HepG2 (cell line): ENCODE data around the gene CPZ. TPM values are rescaled to one million over a fixed set of nuclear protein-coding genes. Genes with fewer than 3 reads are reported as not detected.

Experiments
- ATAC-seq: fragments of 200-7000 bp; cut with Tn5 transposase; 3 replicates; pipeline ENCODE4 v1.9.1; 2020; ENCODE audit warnings: mild to moderate bottlenecking, moderate library complexity
- BruUV-seq: library from RNA; stranded (reverse); fragments of 400-500 nt; replicated peaks from 2 replicates; lab custom pipeline; 2021; lab: Mats Ljungman, UMichigan
- CTCF ChIA-PET: fragments of 300-600 bp; formaldehyde crosslinking; extraction: SDS; loops from one replicate; lab custom pipeline; 2021; ENCODE audit warnings: low total read pairs, inconsistent platforms, low intra/inter-chr PET ratio; lab: Yijun Ruan, JAX
- POLR2A ChIA-PET: fragments of 350-600 bp; sonication (Branson Sonifier 250); formaldehyde crosslinking; loops from one replicate; lab custom pipeline; 2020; ENCODE audit warnings: antibody characterized with exemption, inconsistent platforms; lab: Yijun Ruan, JAX
- DNase-seq: peaks from one replicate; pipeline ENCODE4 v3.0.0-alpha.2; 2015; ENCODE audit warnings: low spot score
- FAIRE-seq: peaks from 3 replicates; lab custom pipeline; 2011; peaks lifted over from hg19 to GRCh38; lab: Jason Lieb, UNC
- H2AFZ ChIP-seq: one replicate; pipeline ENCODE4 v1.6.1; 2011; ENCODE audit warnings: low read length, inconsistent platforms
- H3K27ac ChIP-seq: fragments of 300-600 bp; 3 replicates; pipeline ENCODE4 v1.8.0; 2011; ENCODE audit warnings: mixed run types, mild to moderate bottlenecking, mixed read lengths, low read length, inconsistent platforms; ENCODE audit not compliant: insufficient read depth; ENCODE audit errors: extremely low read length
- H3K27me3 ChIP-seq, 2 experiments: fragments of 200-600 bp in 1 of 2; 2 replicates in 1 of 2; 3 replicates in 1 of 2; pipeline versions ENCODE4 v1.6.0 to v1.8.0; 2011; ENCODE audit warnings: low read length in 2 of 2, mild to moderate bottlenecking in 2 of 2, moderate library complexity in 2 of 2, inconsistent platforms in 1 of 2; ENCODE audit not compliant: insufficient read depth in 2 of 2, control insufficient read depth in 1 of 2
- H3K36me3 ChIP-seq, 2 experiments: fragments of 200-600 bp in 1 of 2; replicated peaks in 1 of 2; 2 replicates in 1 of 2; 3 replicates in 1 of 2; pipeline versions ENCODE4 v1.5.1 to v1.8.0; 2011; ENCODE audit warnings: low read length in 2 of 2, inconsistent platforms in 1 of 2; ENCODE audit not compliant: insufficient read depth in 2 of 2, control insufficient read depth in 1 of 2
- H3K4me1 ChIP-seq: 2 replicates; pipeline ENCODE4 v1.5.1; 2012; ENCODE audit warnings: low read length, inconsistent platforms; ENCODE audit not compliant: insufficient read depth
- H3K4me2 ChIP-seq: 2 replicates; pipeline ENCODE4 v1.6.0; 2011; ENCODE audit warnings: low read depth, low read length, inconsistent platforms
- H3K4me3 ChIP-seq, 3 experiments: fragments of 200-600 bp in 1 of 3; sonication (generic), shearing (Covaris generic) in 1 of 3; replicated peaks in 1 of 3; 2 replicates each; pipeline ENCODE4 v1.5.1; 2011 to 2016; ENCODE audit warnings: low read length in 3 of 3, inconsistent platforms in 2 of 3, low read depth in 2 of 3, mild to moderate bottlenecking in 2 of 3, control low read depth in 1 of 3, mixed read lengths in 1 of 3; ENCODE audit not compliant: insufficient read depth in 1 of 3
- H3K79me2 ChIP-seq: one replicate; pipeline ENCODE4 v1.6.1; 2011; ENCODE audit warnings: low read length, inconsistent platforms; ENCODE audit not compliant: insufficient read depth
- H3K9ac ChIP-seq: 2 replicates; pipeline ENCODE4 v1.6.0; 2011; ENCODE audit warnings: mild to moderate bottlenecking, low read depth, low read length, inconsistent platforms; ENCODE audit not compliant: insufficient read depth
- H3K9me3 ChIP-seq: 2 replicates; pipeline ENCODE4 v1.5.1; 2012; ENCODE audit warnings: mild to moderate bottlenecking, low read length
- H4K20me1 ChIP-seq: 2 replicates; pipeline ENCODE4 v1.6.0; 2011; ENCODE audit warnings: inconsistent platforms, mild to moderate bottlenecking, low read length, moderate library complexity; ENCODE audit not compliant: insufficient read depth
- CBX2 ChIP-seq, 2 experiments: fragments of 200-600 bp in 1 of 2; sonication (generic); formaldehyde crosslinking in 1 of 2; IDR thresholded peaks; 2 replicates each; pipeline versions ENCODE4 v1.7.0 to v1.8.1; 2018 to 2022; ENCODE audit warnings: low read depth in 2 of 2, low read length in 1 of 2, mild to moderate bottlenecking in 1 of 2, missing genetic modification reagents in 1 of 2
- CEBPB ChIP-seq: IDR thresholded peaks from 2 replicates; pipeline ENCODE4 v1.6.1; 2011; ENCODE audit warnings: low read depth, low read length, improper control_type of control experiment, borderline replicate concordance
- MED13 ChIP-seq: sonication (generic); formaldehyde crosslinking; IDR thresholded peaks from 2 replicates; pipeline ENCODE4 v1.5.0; 2020; ENCODE audit warnings: missing genetic modification reagents
- MED8 ChIP-seq: sonication (generic); formaldehyde crosslinking; IDR thresholded peaks from 2 replicates; pipeline ENCODE4 v1.8.1; 2023; ENCODE audit warnings: mild to moderate bottlenecking, missing genetic modification reagents; ENCODE audit not compliant: insufficient replicate concordance
- NFKBIZ ChIP-seq: IDR thresholded peaks from 2 replicates; pipeline ENCODE4 v1.6.1; 2018; ENCODE audit warnings: missing genetic modification reagents, missing compliant biosample characterization
- PHF20 ChIP-seq: sonication (generic); formaldehyde crosslinking; IDR thresholded peaks from 2 replicates; pipeline ENCODE4 v1.5.0; 2020; ENCODE audit warnings: mild to moderate bottlenecking, missing genetic modification reagents
- SP5 ChIP-seq: IDR thresholded peaks from 2 replicates; pipeline ENCODE4 v1.6.1; 2016; ENCODE audit warnings: low read depth, borderline replicate concordance
- ZNF512B ChIP-seq: sonication (generic); formaldehyde crosslinking; IDR thresholded peaks from 2 replicates; pipeline ENCODE4 v1.5.1; 2020; ENCODE audit warnings: missing genetic modification reagents, mild to moderate bottlenecking, borderline replicate concordance
- ZNF652 ChIP-seq: IDR thresholded peaks from 2 replicates; pipeline ENCODE4 v1.6.1; 2016; ENCODE audit warnings: low read depth, borderline replicate concordance
- ZNF773 ChIP-seq: sonication (generic); formaldehyde crosslinking; IDR thresholded peaks from 2 replicates; pipeline ENCODE4 v1.4.0; 2020; ENCODE audit warnings: missing genetic modification reagents, borderline replicate concordance
- ZNF839 ChIP-seq: sonication (generic); formaldehyde crosslinking; IDR thresholded peaks from 2 replicates; pipeline ENCODE4 v1.4.0; 2020; ENCODE audit warnings: missing genetic modification reagents, mild to moderate bottlenecking, borderline replicate concordance
- ZNF850 ChIP-seq: sonication (generic); formaldehyde crosslinking; conservative IDR thresholded peaks from 2 replicates; pipeline ENCODE4 v1.9.0; 2021; ENCODE audit warnings: mild to moderate bottlenecking, missing genetic modification reagents
- WGBS: methylation state at CpG from one replicate; pipeline ENCODE4 v1.1.6; 2017; ENCODE audit warnings: low lambda C conversion rate; 5-methylcytosine and 5-hydroxymethylcytosine counted together
- in situ Hi-C: cut with HindIII; loops from 2 replicates; pipeline ENCODE4 v1.10.0; 2017; ENCODE audit warnings: low pct_unique_long_range_greater_than_20kb; ENCODE audit not compliant: extremely low pct_ligation_motif_present
- intact Hi-C: fragments of 100-400 bp; cut with micrococcal nuclease; formaldehyde crosslinking; loops from one replicate; pipeline ENCODE4 v1.10.0; 2022; ENCODE audit not compliant: unreplicated experiment
- polyA plus RNA-seq, 8 experiments: library from polyadenylated mRNA; depleted of rRNA in 3 of 8; stranded (reverse) in 7 of 8; unstranded in 1 of 8; fragments of >200 nt; fragmentation: Illumina TruSeq in 4 of 8; extraction: Trizol in 4 of 8; gene quantifications; 2 replicates each; pipeline versions ENCODE4 v1.2.1 to v1.2.3, GENCODE V29; 2011 to 2016; ENCODE audit warnings: low read depth in 4 of 8, missing spikeins in 1 of 8, mixed read lengths in 1 of 8; ENCODE audit not compliant: insufficient read depth in 1 of 8
- total RNA-seq, 5 experiments: library from RNA; depleted of rRNA; stranded (reverse); fragments of >200 nt; fragmentation: Illumina TruSeq; extraction: Trizol; gene quantifications; 2 replicates each; pipeline ENCODE4 v1.2.3, GENCODE V29; 2016; ENCODE audit warnings: low read depth in 1 of 5
- TF ChIP-seq, protein P1 (sequence below): sonication (generic); formaldehyde crosslinking; conservative IDR thresholded peaks from 2 replicates; pipeline ENCODE4 v1.8.0; 2022; ENCODE audit warnings: low read depth, missing genetic modification reagents
- TF ChIP-seq, protein P2 (sequence below): sonication (generic); formaldehyde crosslinking; IDR thresholded peaks from 2 replicates; pipeline ENCODE4 v1.5.0; 2020; ENCODE audit warnings: mild to moderate bottlenecking, missing genetic modification reagents

The CPZ gene
- total and polyA plus RNA-seq, 2 of the 13 experiments (the other 11 are each of a cell fraction or from before 2014, with no cell fraction given), result 0.58 to 0.61 TPM

GRCh38 chr4:8552581-8553205 lies 39.9 kb upstream of the CPZ start:
- no peaks in the 10 kb centered on the region for H3K9me3 ChIP-seq
- no peak overlapping the region for H3K9ac ChIP-seq
- no peak overlapping the region for H2AFZ ChIP-seq
- 12% methylated on average over 5 of the region's 8 CpGs for WGBS
- ChIA-PET CTCF (no interaction called here), POLR2A (no interaction called here)
- ATAC-seq (no peak), FAIRE-seq (no peak), DNase-seq (no peak)
- H3K4me3 ChIP-seq, result no peak overlapping the region
- intact Hi-C loops (no loop called here), in situ Hi-C loops (no loop called here)
- no peaks in the 10 kb centered on the region for H4K20me1 ChIP-seq
- no peaks in the 10 kb centered on the region for H3K36me3 ChIP-seq
- no peaks in the 10 kb centered on the region for H3K4me1 ChIP-seq
- H3K4me2 ChIP-seq, result no peak overlapping the region
- no TSS peak for BruUV-seq
- no peak overlapping the region for H3K27ac ChIP-seq
- peaks cover 4 to 8% of the 10 kb centered on the region in 2 experiments; a peak in 3 of 5 replicates for H3K27me3 ChIP-seq
- no peak for TF ChIP-seq SP5 (CRISPR knock-in tag)
- TF ChIP-seq MED8, result no peak
- TF ChIP-seq ZNF850 (CRISPR knock-in tag), result no peak
- TF ChIP-seq ZNF512B, result no peak
- TF ChIP-seq CBX2 (IDR thresholded peaks at IDR 0.05; ENCODE audit: low read depth, low read length), result no peak
- no peak for TF ChIP-seq CBX2 (CRISPR knock-in tag; IDR thresholded peaks at IDR 0.05; ENCODE audit: low read depth)
- no peak for TF ChIP-seq ZNF652 (CRISPR knock-in tag)
- no peak for TF ChIP-seq ZNF839 (CRISPR knock-in tag)
- TF ChIP-seq MED13 (CRISPR knock-in tag), result no peak
- TF ChIP-seq, protein P1, sequence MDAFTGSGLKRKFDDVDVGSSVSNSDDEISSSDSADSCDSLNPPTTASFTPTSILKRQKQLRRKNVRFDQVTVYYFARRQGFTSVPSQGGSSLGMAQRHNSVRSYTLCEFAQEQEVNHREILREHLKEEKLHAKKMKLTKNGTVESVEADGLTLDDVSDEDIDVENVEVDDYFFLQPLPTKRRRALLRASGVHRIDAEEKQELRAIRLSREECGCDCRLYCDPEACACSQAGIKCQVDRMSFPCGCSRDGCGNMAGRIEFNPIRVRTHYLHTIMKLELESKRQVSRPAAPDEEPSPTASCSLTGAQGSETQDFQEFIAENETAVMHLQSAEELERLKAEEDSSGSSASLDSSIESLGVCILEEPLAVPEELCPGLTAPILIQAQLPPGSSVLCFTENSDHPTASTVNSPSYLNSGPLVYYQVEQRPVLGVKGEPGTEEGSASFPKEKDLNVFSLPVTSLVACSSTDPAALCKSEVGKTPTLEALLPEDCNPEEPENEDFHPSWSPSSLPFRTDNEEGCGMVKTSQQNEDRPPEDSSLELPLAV (CRISPR knock-in tag), result no peak
- no peak for TF ChIP-seq ZNF773
- TF ChIP-seq, protein P2, sequence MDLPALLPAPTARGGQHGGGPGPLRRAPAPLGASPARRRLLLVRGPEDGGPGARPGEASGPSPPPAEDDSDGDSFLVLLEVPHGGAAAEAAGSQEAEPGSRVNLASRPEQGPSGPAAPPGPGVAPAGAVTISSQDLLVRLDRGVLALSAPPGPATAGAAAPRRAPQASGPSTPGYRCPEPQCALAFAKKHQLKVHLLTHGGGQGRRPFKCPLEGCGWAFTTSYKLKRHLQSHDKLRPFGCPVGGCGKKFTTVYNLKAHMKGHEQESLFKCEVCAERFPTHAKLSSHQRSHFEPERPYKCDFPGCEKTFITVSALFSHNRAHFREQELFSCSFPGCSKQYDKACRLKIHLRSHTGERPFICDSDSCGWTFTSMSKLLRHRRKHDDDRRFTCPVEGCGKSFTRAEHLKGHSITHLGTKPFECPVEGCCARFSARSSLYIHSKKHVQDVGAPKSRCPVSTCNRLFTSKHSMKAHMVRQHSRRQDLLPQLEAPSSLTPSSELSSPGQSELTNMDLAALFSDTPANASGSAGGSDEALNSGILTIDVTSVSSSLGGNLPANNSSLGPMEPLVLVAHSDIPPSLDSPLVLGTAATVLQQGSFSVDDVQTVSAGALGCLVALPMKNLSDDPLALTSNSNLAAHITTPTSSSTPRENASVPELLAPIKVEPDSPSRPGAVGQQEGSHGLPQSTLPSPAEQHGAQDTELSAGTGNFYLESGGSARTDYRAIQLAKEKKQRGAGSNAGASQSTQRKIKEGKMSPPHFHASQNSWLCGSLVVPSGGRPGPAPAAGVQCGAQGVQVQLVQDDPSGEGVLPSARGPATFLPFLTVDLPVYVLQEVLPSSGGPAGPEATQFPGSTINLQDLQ, result no peak
- no peak for TF ChIP-seq CEBPB
- no peak for TF ChIP-seq NFKBIZ (CRISPR knock-in tag)
- no peak for TF ChIP-seq PHF20 (CRISPR knock-in tag)
- no peaks in the 10 kb centered on the region for H3K79me2 ChIP-seq
